HG03571 (cell line): ENCODE results near the gene DIP2B.
"Not testable (repeated sequence)": the region's sequence is repeated elsewhere in the genome, so short reads cannot be mapped to it uniquely, and the experiment has no call there.

ENCODE experiments used
- ATAC-seq: cut with Tn5 transposase; IDR thresholded peaks from one replicate; pipeline ENCODE4 v1.9.1; 2021; ENCODE audit not compliant: unreplicated experiment

Gene DIP2B

DNA sequence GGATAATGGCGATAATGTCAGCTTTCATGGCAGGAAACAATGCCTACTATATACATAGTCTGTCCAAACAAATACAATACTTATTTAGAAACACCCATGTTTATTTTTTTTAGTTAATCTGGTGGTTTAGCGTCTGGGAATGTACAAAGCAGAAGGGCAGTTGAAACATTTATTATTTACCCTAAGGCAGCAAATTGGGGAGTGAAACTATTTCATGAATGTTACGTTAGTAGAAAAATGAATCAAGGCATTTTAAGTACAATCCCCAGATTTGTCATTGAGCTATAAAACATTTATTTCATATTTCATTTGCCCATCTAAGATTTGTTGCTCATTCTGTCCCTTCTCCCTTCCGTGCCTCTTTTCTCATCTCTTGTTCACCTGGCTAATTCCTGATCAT, 172.0 kb downstream of the DIP2B start:
- ATAC-seq = no peak

DNA sequence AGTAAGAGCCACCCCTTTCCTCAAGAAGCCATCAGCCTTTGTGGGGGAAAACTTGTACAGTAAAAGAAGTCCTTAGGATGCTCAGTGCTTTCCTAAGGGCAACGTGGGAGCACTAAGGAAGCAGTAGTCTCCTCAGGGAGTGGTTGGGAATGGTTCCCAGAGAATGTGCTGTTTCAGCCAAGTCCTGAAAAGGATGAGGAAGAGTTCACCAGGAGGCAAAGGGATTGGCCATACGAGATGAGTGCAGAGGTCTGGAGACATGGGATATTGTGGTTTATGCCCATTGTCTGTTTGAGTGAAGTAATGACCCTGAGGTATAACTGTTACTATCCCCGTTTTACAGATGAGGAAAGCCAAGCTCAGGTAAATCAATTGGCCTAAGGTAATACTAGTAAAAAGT, 173.1 kb downstream of the DIP2B start:
- no peak for ATAC-seq

DNA sequence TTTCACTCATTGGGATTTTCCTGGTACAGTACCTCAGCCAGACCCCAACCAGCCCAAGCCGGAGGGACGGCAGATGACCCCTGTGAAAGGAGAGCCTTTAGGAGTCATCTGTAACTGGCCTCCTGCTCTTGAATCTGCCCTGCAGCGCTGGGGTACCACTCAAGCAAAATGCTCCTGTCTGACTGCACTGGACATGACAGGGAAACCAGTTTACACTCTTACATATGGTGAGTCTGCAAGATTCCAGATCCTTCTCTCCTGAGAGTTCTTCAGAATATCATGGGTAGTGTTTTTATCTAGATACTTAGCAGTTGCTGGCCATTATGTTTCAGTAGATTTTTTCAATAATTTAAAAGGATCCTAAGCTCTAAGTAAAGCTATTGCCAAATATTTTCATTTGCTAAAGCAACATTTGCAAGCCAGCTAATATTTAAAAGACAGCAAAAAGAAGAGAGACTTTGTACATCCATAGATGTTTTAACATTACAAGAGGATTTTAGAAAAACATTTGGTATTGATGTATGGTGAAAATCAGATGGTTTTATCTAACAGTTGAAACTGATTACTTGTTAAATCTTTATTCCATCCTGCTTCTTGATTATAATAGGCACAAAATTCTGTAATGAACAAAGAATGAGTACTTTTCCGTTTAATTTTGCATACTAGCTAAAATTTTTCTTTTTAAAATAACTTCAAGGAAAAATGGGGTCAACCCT, 174.0 kb downstream of the DIP2B start:
- no peak for ATAC-seq

DNA sequence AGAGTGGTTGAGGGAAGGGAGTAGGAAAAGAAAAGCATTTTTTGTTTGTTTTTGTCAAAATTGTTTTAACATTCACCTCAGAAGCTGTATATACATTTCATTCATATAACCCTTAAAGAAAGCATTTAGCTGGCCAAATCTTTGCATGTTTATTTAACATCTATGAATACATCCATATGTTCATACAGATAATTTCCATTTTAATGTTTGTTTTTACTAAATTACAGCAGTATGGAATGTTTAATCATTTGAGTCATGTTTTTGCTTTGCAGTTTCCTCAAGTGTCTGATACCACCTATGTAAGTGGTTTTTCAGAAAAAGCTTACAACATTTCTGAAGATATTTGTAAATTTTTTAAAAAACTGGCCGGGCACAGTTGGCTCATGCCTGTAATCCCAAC, 174.8 kb downstream of the DIP2B start:
- ATAC-seq = no peak

DNA sequence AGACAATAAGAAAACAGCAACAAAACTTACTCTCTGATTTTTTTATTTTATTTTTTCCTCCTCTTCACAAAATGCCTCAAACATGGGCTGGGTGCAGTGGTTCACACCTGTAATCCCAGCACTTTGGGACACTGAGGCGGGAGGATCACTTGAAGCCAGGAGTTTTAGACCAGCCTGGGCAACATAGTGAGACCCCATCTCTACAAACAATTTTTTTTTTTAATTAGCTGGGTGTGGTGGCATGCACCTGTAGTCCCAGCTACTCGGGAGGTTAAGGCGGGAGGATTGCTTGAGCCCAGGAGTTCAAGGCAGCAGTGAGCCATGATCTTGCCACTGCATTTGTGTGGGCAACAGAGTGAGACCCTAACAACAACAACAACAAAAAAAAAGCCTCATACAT, 176.3 kb downstream of the DIP2B start:
- ATAC-seq = not testable (repeated sequence)

DNA sequence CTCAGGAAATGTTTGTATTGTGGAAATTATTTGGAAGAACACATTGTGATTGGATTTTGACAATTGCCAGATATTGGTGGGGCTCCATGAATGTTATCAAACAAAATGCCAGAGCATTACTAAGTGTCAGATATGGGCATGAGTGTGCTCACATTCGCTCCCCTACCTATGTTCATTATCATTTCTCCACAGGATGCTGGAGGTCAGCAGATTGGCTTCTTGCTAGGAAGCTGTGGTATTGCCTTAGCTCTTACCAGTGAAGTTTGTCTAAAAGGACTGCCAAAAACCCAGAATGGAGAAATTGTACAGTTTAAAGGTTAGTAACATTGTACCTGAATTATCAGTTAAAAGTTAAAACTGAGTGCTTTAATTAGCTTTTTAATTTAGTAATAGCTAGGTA, 180.9 kb downstream of the DIP2B start:
- ATAC-seq = no peak

DNA sequence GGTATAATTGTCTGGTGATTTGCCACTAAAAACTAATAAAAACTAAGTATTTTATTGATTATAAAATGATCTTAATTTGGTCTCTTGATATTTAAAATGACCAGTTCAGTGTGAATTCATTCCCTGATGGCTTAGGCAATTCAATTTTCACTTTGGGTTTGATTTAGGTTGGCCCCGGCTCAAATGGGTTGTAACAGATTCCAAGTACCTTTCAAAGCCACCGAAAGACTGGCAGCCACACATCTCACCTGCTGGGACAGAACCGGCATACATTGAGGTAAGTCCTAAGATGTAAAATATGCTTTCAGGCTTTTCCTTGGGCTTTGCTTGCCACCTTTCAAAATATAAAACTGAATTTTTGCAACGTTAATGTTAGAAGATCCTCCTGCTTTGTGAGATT, 181.6 kb downstream of the DIP2B start:
- no peak for ATAC-seq

DNA sequence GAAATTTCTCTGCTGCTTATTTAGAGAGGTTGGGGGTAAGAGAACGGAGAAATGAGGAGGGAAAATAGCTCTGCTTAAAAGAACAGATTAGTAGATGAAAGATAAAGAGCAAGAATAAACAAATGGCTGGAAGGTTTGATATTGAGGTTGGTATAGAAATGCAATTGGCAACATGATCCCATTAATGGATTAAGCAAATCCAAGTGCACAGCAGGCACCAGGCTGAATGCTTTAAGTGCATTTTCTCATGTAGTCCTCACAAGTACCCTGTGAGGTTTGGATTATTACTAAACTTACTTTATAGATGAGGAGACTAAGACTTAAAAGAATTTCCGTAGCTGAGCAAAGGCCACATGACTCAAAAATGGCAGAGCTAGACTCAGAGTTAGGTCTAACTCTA, 182.2 kb downstream of the DIP2B start:
- ATAC-seq = no peak

DNA sequence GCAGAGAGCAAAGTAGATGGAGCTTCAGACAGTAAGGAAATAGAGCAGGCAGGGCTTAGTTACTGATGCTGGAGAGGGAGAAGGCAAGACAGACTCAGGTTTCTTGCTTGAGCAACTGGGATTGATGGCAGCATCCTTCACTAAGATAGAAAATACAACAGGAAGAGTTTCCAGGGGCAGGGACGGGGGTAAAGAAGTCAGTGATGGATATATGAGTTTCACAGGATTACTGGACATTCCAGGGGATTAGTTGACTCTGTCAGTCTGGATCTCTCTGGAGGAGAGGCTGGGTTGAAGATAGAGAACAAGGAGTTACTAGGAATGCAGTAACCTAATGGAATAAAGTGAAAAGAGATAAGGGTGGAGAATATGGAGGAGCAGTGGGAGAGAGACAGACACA, 184.7 kb downstream of the DIP2B start:
- ATAC-seq = no peak

DNA sequence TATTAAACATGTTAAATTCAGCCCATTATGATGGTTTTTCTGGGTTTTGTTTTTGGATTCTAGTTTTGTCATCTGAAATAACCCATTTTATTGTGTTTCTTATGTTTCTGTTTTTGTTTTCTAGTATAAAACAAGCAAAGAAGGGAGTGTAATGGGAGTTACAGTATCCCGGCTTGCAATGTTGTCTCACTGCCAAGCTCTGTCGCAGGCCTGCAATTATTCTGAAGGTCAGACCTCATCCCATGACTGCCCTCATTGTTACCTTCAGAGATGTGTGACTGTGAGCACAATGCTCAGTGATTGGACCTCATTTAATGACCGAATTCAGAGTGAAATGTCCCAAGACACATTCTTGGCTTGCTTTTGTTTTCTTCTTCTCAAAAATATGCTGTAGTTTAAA, 186.1 kb downstream of the DIP2B start:
- ATAC-seq = no peak

DNA sequence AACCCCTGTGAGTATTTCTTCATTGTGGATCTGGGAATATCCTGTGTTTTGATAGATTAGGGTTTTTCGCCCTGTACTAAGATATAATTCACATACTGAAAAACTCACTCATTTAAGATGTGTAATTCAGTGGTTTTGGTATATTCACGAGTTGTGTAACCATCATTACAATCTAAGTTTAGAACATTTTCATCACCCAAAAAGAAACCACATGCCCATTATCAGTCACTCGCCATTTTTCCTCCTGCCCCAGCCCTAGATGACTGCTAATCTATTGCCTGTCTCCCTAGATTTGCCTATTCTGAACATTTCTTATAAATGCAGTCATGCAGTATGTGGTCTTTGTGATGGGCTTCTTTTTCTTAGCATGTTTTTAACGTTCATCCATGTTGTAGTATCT, 191.2 kb downstream of the DIP2B start:
- ATAC-seq = no peak

DNA sequence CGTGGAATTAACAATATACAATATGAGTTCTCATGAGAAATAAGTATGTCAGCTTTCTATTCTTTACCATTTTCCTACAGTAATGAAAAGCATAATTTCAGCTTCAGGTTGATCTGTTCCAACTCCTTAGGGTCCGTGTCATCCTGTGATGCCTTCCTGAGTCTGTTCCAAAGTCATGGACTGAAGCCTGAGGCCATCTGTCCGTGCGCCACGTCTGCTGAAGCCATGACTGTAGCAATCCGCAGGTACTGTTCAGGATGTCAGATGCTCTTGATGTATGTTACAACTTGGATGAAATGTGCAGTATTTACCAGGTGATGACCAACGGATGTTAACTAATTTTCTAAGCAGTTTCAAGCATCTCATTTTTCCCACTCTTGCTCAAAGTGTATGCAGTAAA, 192.1 kb downstream of the DIP2B start:
- ATAC-seq = no peak

DNA sequence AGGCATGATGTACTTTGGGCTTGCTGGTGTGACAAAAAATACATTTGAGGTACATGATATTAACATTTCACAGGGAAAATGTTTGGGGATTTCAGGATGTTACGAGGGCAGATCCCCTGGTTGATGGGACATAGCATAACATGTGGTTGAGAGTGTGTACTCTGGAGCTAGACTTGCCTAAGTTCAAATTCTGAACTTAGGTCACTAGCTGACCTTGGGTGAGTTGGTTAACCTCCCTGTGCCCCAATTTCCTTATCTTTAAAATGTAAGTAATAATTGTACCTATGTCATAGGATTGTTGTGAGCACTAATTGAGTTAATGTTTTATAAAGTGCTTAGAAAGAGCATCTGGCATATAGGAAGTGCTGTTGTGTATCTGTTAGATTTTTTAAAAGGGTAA, 194.4 kb downstream of the DIP2B start:
- no peak for ATAC-seq

DNA sequence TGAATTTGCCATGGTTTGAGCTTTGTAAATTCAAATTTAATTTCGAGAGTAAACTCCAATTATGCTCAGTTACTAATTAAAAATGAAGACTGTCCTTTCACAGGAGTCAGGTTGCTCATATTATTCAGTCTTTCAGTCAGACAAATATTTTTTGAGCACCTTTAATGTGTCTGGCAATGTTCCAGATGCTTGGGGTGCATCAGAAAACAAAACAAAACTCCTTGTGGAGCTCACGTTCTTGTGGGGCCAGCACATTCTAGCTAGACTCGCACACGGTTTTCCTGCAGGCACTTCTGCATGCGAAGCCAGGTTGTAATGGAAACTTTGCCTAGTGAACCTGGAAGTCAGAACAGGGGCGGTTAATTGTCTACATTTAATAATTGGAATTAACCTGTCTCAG, 195.2 kb downstream of the DIP2B start:
- ATAC-seq = no peak

DNA sequence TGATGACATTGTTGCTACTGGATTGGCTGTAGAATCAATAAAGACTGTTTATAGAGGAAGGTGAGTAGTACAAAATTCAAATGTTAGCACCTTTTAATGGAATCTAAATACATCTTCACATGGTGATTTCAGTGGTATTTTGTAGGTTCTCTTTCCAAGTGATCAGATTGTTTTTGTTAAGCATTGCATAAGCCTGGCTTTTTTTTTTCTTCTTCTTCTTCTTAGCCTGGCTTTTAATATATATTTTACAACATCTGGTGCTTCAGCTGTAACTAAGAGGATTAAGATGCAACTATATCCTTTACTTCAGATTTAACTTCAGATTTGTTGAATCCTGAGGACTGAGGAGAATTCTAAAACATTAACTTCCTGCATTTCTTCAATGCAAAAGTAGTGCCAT, 201.8 kb downstream of the DIP2B start:
- no peak for ATAC-seq

DNA sequence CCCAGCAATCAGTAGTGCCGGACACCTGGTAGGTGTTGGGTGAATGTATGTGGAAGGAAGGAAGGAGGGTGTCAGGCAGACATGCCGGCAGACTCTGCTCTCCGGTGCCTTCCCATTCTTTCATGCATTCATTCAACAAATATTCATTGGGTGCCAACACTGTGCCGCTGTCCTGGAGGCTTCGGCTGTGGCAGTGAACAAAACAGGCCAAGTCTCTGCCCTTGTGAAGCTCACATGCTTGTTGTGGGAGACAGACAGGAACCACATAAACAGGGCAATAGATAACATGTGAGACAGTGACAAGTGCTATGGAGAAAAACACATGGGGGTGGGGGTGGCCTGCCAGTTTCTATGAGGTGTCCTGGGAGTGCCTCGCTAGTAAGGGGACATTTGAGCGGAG, 202.6 kb downstream of the DIP2B start:
- no peak for ATAC-seq

DNA sequence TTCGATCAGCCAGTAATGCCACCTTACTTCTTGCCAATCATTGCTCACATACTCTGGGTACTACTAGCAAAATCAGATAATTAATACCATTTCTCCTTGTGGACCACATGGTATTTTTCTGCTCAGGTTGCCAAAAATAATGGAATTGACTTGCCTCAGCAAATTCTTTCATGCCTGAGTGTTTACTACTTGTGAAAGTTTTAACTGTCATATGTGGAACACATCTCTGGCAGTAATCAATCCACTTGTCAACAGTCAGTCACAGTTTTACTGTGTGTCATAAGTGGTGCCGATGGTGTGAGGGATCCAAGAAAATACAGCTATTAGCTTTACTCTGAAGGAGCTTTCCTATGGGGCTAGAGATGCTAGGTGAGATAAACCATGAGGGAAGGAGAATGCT, 203.8 kb downstream of the DIP2B start:
- no peak for ATAC-seq

DNA sequence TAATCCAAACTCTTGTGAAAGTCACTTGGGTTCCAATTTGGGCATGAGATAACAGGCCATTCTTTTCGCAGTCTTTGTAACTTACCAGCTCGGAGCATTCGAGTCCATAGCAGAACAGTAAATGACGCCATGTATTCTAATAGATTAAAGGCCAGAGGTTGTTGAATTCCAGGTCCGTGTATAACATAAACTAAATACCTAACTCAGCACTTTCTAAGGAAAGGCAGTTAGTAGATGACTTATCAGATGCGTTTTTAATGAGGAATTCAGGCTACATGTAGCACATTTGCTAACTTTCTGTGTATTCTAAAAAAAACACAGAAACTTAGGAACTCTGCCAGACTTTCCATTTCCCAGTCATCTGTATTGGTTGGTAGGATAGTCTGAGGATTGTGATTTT, 206.3 kb downstream of the DIP2B start:
- ATAC-seq = no peak

DNA sequence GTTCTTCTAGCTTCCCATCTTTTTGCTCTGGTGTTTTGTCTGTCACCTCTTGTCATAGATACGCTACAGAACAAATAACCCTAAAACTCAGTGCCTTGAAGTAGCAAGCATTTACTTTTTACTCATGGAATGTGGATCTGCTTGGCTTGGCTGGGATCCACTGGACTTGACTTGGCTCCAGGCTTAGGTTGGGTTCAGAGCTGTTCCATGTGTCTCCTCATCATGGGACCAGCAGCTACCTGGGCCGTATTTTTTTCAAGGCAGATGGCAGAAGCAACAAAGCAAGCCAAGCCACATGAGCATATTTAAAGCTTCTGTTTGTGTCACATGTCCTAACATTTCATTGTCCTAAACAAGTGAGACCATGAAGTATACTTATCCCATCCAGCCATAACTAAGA, 210.4 kb downstream of the DIP2B start:
- no peak for ATAC-seq

DNA sequence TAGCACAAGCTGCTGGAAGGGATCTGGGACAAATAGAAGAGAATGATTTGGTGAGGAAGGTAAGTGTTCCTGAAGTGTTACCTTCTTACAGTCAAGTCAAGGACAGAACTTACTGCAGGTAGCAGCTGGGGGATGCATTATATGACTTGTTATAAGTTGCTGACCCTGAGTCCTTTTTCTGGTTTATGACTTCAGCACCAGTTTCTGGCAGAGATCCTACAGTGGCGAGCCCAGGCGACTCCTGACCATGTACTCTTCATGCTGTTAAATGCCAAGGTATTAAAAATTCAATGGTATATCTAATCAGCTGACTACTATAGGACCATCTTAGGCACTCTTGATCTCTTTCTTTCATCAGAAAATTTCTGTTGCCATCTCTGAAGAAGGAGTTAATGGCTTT, 214.0 kb downstream of the DIP2B start:
- ATAC-seq = no peak

DNA sequence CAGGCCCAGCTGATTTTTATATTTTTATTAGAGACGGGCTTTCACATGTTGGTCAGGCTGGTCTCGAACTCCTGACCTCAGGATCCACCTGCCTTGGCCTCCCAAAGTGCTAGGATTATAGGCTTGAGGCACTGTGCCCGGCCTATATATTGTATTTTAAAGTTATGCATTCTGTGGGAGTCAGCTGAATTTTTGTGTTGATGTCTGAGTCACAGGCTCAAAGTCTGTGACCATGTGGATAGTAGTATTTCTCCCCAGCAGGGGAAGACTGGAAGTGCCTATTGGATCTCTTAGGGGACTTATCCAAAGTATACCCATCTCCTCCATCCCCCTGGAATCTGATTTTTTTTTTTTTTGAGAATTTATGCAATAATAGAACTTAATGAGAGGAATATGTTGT, 215.3 kb downstream of the DIP2B start:
- ATAC-seq = no peak

DNA sequence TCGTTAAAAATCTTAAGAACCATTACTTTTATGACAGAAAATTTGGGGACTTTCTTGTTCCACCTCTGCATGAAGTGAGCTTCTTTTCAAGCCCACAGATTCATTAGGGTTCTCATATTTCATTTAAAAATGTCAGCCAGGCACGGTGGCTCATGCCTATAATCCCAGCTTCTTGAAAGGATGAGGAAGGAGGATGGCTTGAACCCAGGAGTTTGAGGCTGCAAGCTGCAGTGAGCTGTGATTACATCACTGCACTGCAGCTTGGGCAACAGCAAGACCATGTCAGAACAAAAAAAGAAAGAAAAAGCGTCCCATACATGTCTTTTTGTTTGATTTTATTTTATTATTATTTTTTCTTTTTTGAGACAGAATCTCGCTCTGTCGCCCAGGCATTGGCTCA, 215.7 kb downstream of the DIP2B start:
- ATAC-seq = no peak

DNA sequence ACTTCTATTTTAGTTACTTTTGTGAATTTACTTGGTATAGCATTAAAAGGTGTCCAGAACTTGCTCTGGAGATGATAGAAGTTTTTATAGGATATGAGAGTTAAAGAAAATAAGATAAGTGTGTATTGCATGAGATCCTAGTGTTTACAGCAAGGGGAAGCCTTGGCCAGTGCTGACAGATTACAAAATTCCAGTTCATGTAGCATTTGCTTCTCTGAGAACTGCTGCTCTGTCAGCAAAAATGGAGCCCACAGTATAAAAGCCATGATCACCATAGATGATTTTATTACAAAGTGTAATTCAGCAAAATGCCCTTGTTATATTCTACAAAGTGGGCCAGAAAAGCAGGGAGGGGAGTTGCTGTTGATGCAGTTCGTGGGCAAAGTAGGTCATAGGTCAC, 219.1 kb downstream of the DIP2B start:
- ATAC-seq = no peak
